ENCODE results near the gene PAFAH1B1.

PAFAH1B1 gene

GRCh38 chr17:2680961-2681360, 87.5 kb downstream of the PAFAH1B1 start:
- H3K27ac ChIP-seq: no peak overlapping the region
- H3K27me3 ChIP-seq: no peaks in the 10 kb centered on the region
- H3K4me3 ChIP-seq: no peak overlapping the region
- intact Hi-C loops (cut with DNase I; ENCODE audit: low total_unique reads): no loop called here
- no peaks in the 10 kb centered on the region for H3K9me3 ChIP-seq
- H3K4me1 ChIP-seq: peaks cover 0 to 4% (median 3%) of the 10 kb centered on the region in 4 donors
- no peak for TF ChIP-seq CTCF (IDR thresholded peaks at IDR 0.05)
- peaks cover 60 to 78% (median 78%) of the 10 kb centered on the region in 3 donors for H3K36me3 ChIP-seq
- DNase-seq: no peak

GRCh38 chr17:2681650-2682049, 88.2 kb downstream of the PAFAH1B1 start:
- TF ChIP-seq CTCF (IDR thresholded peaks at IDR 0.05): no peak
- Histone ChIP-seq H3K4me3 (no peak overlapping the region), H3K4me1 (peaks cover 0 to 11% (median 9%) of the 10 kb centered on the region in 4 donors), H3K27ac (no peak overlapping the region), H3K27me3 (no peaks in the 10 kb centered on the region), H3K9me3 (no peaks in the 10 kb centered on the region), H3K36me3 (peaks cover 60 to 72% (median 72%) of the 10 kb centered on the region in 3 donors)
- intact Hi-C loops (cut with DNase I; ENCODE audit: low total_unique reads): no loop called here
- DNase-seq: no peak

- DNase-seq: no peak
- Histone ChIP-seq H3K36me3 (peaks cover 59 to 69% (median 65%) of the 10 kb centered on the region in 3 donors), H3K9me3 (no peaks in the 10 kb centered on the region), H3K4me3 (no peak overlapping the region), H3K27me3 (no peaks in the 10 kb centered on the region), H3K4me1 (peaks cover 0 to 18% (median 12%) of the 10 kb centered on the region in 4 donors), H3K27ac (no peak overlapping the region)
- intact Hi-C loops (cut with DNase I; ENCODE audit: low total_unique reads): no loop called here
- TF ChIP-seq CTCF (IDR thresholded peaks at IDR 0.05): no peak
Observed at GRCh38 chr17:2682176-2682938, 88.9 kb downstream of the PAFAH1B1 start.

- DNase-seq: no peak
- peaks cover 45 to 54% (median 49%) of the 10 kb centered on the region in 3 donors for H3K36me3 ChIP-seq
Observed at GRCh38 chr17:2683912-2684311, 90.5 kb downstream of the PAFAH1B1 start.

GRCh38 chr17:2684549-2684948, 91.1 kb downstream of the PAFAH1B1 start:
- no peak overlapping the region for H3K4me3 ChIP-seq
- DNase-seq: peak in 1 of 2 donors; percentile 20
- H3K36me3 ChIP-seq: peaks cover 45 to 51% (median 51%) of the 10 kb centered on the region in 3 donors
- peaks cover 0 to 37% (median 16%) of the 10 kb centered on the region in 4 donors for H3K4me1 ChIP-seq
- no peaks in the 10 kb centered on the region for H3K9me3 ChIP-seq
- no peak for TF ChIP-seq CTCF (IDR thresholded peaks at IDR 0.05)
- no peaks in the 10 kb centered on the region for H3K27me3 ChIP-seq
- no peak overlapping the region for H3K27ac ChIP-seq
- intact Hi-C loops (cut with DNase I; ENCODE audit: low total_unique reads): no loop called here

More at GRCh38 chr17:2683912-2684311, 90.5 kb downstream of the PAFAH1B1 start:
- no peaks in the 10 kb centered on the region for H3K27me3 ChIP-seq
- H3K4me3 ChIP-seq: no peak overlapping the region
- H3K9me3 ChIP-seq: no peaks in the 10 kb centered on the region
- TF ChIP-seq CTCF (IDR thresholded peaks at IDR 0.05): no peak
- H3K4me1 ChIP-seq: peaks cover 0 to 33% (median 16%) of the 10 kb centered on the region in 4 donors
- no peak overlapping the region for H3K27ac ChIP-seq
- intact Hi-C loops (cut with DNase I; ENCODE audit: low total_unique reads): no loop called here
